WERI-Rb-1 (cell line): ENCODE measurements around the gene ZNF688.

Experiments
- DNase-seq: peaks from one replicate; pipeline ENCODE4 v3.0.0-alpha.2; 2020
- H3K27ac ChIP-seq: fragments of 250-450 bp; sonication (Bioruptor Pico); 2 replicates; pipeline ENCODE4 v1.5.1; 2020; ENCODE audit warnings: mild to moderate bottlenecking, moderate library complexity
- H3K27me3 ChIP-seq: fragments of 250-450 bp; sonication (Bioruptor Pico); 2 replicates; pipeline ENCODE4 v1.5.1; 2021; ENCODE audit warnings: mild to moderate bottlenecking, low read depth, moderate library complexity; ENCODE audit not compliant: insufficient read depth, severe bottlenecking
- H3K36me3 ChIP-seq: fragments of 250-450 bp; sonication (Bioruptor Pico); 2 replicates; pipeline ENCODE4 v1.5.1; 2020; ENCODE audit warnings: mild to moderate bottlenecking, moderate library complexity
- H3K4me3 ChIP-seq: 2 replicates; pipeline ENCODE4 v1.5.1; 2011; ENCODE audit warnings: low read depth, mild to moderate bottlenecking, control low read depth, low read length
- H3K9me3 ChIP-seq: fragments of 250-450 bp; sonication (Bioruptor Pico); 2 replicates; pipeline ENCODE4 v1.5.1; 2021; ENCODE audit warnings: mild to moderate bottlenecking, moderate library complexity; ENCODE audit not compliant: severe bottlenecking
- CTCF ChIP-seq: IDR thresholded peaks from 2 replicates; pipeline ENCODE4 v1.5.1; 2011; ENCODE audit warnings: low read depth, mild to moderate bottlenecking, control low read depth, inconsistent platforms, low read length

The ZNF688 gene

GRCh38 chr16:30561089-30561816, 10.3 kb downstream of the ZNF688 start:
- H3K27ac ChIP-seq: no peak overlapping the region
- DNase-seq: no peak
- no peak for TF ChIP-seq CTCF
- no peak overlapping the region for H3K4me3 ChIP-seq
- peaks cover 4% of the 10 kb centered on the region for H3K9me3 ChIP-seq
- no peaks in the 10 kb centered on the region for H3K27me3 ChIP-seq
- H3K36me3 ChIP-seq: no peaks in the 10 kb centered on the region

GRCh38 chr16:30559690-30560089, 11.8 kb downstream of the ZNF688 start:
- peaks cover 4% of the 10 kb centered on the region for H3K9me3 ChIP-seq
- H3K27ac ChIP-seq: peak overlapping the region; percentile 90
- H3K4me3 ChIP-seq: no peak overlapping the region
- peaks cover 5% of the 10 kb centered on the region for H3K36me3 ChIP-seq
- no peak for TF ChIP-seq CTCF
- no peaks in the 10 kb centered on the region for H3K27me3 ChIP-seq
- no peak for DNase-seq

- Histone ChIP-seq H3K27ac (peak overlapping the region; percentile 90), H3K4me3 (no peak overlapping the region), H3K9me3 (peaks cover 4% of the 10 kb centered on the region), H3K36me3 (peaks cover 10% of the 10 kb centered on the region), H3K27me3 (no peaks in the 10 kb centered on the region)
- no peak for TF ChIP-seq CTCF
- DNase-seq: no peak
Observed at GRCh38 chr16:30558789-30559377, 12.6 kb downstream of the ZNF688 start.

- peaks cover 4% of the 10 kb centered on the region for H3K9me3 ChIP-seq
- H3K27me3 ChIP-seq: no peaks in the 10 kb centered on the region
- H3K36me3 ChIP-seq: peaks cover 14% of the 10 kb centered on the region
- DNase-seq: peak; percentile 90
- H3K4me3 ChIP-seq: peak within 1 kb of the TSS; percentile 73
- peak within 1 kb of the TSS; percentile 90 for H3K27ac ChIP-seq
- TF ChIP-seq CTCF: no peak
Observed at GRCh38 chr16:30557957-30558788, 13.3 kb downstream of the ZNF688 start, which contains the start of gene ZNF764. Gene ZNF764 (minus strand): TSS chr16:30558374. CDS start chr16:30558182, 192 bp downstream.

GRCh38 chr16:30557707-30557956, 13.9 kb downstream of the ZNF688 start:
- Histone ChIP-seq H3K9me3 (peaks cover 4% of the 10 kb centered on the region), H3K27ac (peak overlapping the region; percentile 90), H3K36me3 (peaks cover 14% of the 10 kb centered on the region), H3K27me3 (no peaks in the 10 kb centered on the region), H3K4me3 (peak overlapping the region; percentile 73)
- no peak for TF ChIP-seq CTCF
- DNase-seq: no peak
